NCI-H146 treated with DMSO at 0.1 percent for 48 hours (cell line): ENCODE results near the gene WDR77.

Experiments used
- DNase-seq: peaks from one replicate; lab custom pipeline; 2025; ENCODE audit not compliant: unreplicated experiment; lab: John Stamatoyannopoulos, UW

The WDR77 gene

GRCh38 chr1:111448918-111449702 is at the start of gene WDR77, which contains the start of gene ATP5PB:
Gene WDR77, minus strand, starts transcription at chr1:111449256. Its CDS starts 87 bp downstream, at chr1:111449169.
Gene ATP5PB, plus strand, starts transcription at chr1:111449464. Its CDS starts 78 bp downstream, at chr1:111449542.
- DNase-seq: peak; percentile 98

GRCh38 chr1:111497592-111497991 is 48.5 kb upstream of the WDR77 start:
- no peak for DNase-seq

- DNase-seq: no peak
These were observed 47.3 kb upstream of the WDR77 start for GRCh38 chr1:111496398-111496797.

- DNase-seq: no peak
These were observed 42.0 kb upstream of the WDR77 start for GRCh38 chr1:111491070-111491469.

GRCh38 chr1:111490220-111490619 is 41.2 kb upstream of the WDR77 start:
- no peak for DNase-seq

- no peak for DNase-seq
These were observed 40.5 kb upstream of the WDR77 start for GRCh38 chr1:111489604-111490003.

GRCh38 chr1:111488669-111489068 is 39.6 kb upstream of the WDR77 start:
- no peak for DNase-seq

GRCh38 chr1:111487133-111487532 is 38.1 kb upstream of the WDR77 start:
- DNase-seq: no peak

GRCh38 chr1:111486431-111486830 is 37.4 kb upstream of the WDR77 start:
- no peak for DNase-seq

- no peak for DNase-seq
These were observed 35.5 kb upstream of the WDR77 start for GRCh38 chr1:111484391-111485026.

GRCh38 chr1:111483876-111484275 is 34.8 kb upstream of the WDR77 start:
- DNase-seq: no peak

- DNase-seq: no peak
These were observed 34.1 kb upstream of the WDR77 start for GRCh38 chr1:111483166-111483565.

- peak; percentile 17 for DNase-seq
These were observed 32.5 kb upstream of the WDR77 start for GRCh38 chr1:111481387-111482221.

GRCh38 chr1:111480674-111481073 is 31.6 kb upstream of the WDR77 start:
- DNase-seq: no peak

GRCh38 chr1:111476761-111477309 is 27.8 kb upstream of the WDR77 start:
- DNase-seq: no peak

- no peak for DNase-seq
These were observed 27.2 kb upstream of the WDR77 start for GRCh38 chr1:111476214-111476613.

- DNase-seq: no peak
These were observed 26.6 kb upstream of the WDR77 start for GRCh38 chr1:111475701-111476100.

- no peak for DNase-seq
These were observed 25.5 kb upstream of the WDR77 start for GRCh38 chr1:111474521-111474920.

GRCh38 chr1:111474106-111474505 is 25.1 kb upstream of the WDR77 start:
- DNase-seq: no peak

GRCh38 chr1:111471538-111471937 is 22.5 kb upstream of the WDR77 start:
- DNase-seq: no peak

- DNase-seq: no peak
These were observed 22.0 kb upstream of the WDR77 start for GRCh38 chr1:111471012-111471411.
